Endodermal cell (in vitro differentiated cells): ENCODE measurements around the gene EPS15. TPM values are rescaled to one million over a fixed set of nuclear protein-coding genes. Genes with fewer than 3 reads are reported as not detected.

ENCODE experiments used
- DNase-seq: peaks from one replicate; pipeline ENCODE4 v3.0.0-alpha.2; 2017
- H3K27ac ChIP-seq: 2 replicates; pipeline ENCODE4 v1.5.1; 2013; ENCODE audit warnings: mild to moderate bottlenecking, low read depth, low read length, moderate library complexity
- H3K27me3 ChIP-seq: 2 replicates; pipeline ENCODE4 v1.6.1; 2013; ENCODE audit warnings: mild to moderate bottlenecking, low read length, moderate library complexity; ENCODE audit not compliant: insufficient read depth, control insufficient read depth, poor library complexity, severe bottlenecking
- H3K36me3 ChIP-seq: 2 replicates; pipeline ENCODE4 v1.7.0; 2013; ENCODE audit warnings: mild to moderate bottlenecking, low read length, moderate library complexity; ENCODE audit not compliant: control insufficient read depth, insufficient read depth
- H3K4me1 ChIP-seq: one replicate; pipeline ENCODE4 v1.7.0; 2013; ENCODE audit warnings: low read length; ENCODE audit not compliant: control insufficient read depth, insufficient read depth
- H3K4me3 ChIP-seq: 2 replicates; pipeline ENCODE4 v1.5.1; 2013; ENCODE audit warnings: mild to moderate bottlenecking, low read length, moderate library complexity
- H3K9ac ChIP-seq: 2 replicates; pipeline ENCODE4 v1.6.1; 2013; ENCODE audit warnings: mild to moderate bottlenecking, low read length, moderate library complexity; ENCODE audit not compliant: poor library complexity, severe bottlenecking; ENCODE audit errors: extremely low read depth
- H3K9me3 ChIP-seq: 2 replicates; pipeline ENCODE4 v1.6.1; 2013; ENCODE audit warnings: mild to moderate bottlenecking, low read length, moderate library complexity; ENCODE audit not compliant: control insufficient read depth
- H3K27ac Mint-ChIP-seq: 2 replicates; pipeline ENCODE4 v1.8.0; 2020; ENCODE audit warnings: mixed read lengths
- H3K27me3 Mint-ChIP-seq: 2 replicates; pipeline ENCODE4 v1.8.0; 2021; ENCODE audit warnings: mild to moderate bottlenecking, mixed read lengths; ENCODE audit not compliant: insufficient read depth
- H3K36me3 Mint-ChIP-seq: 2 replicates; pipeline ENCODE4 v1.8.0; 2020; ENCODE audit warnings: low read depth, mixed read lengths
- H3K4me1 Mint-ChIP-seq: 2 replicates; pipeline ENCODE4 v1.8.0; 2020; ENCODE audit warnings: mixed read lengths
- H3K4me3 Mint-ChIP-seq: 2 replicates; pipeline ENCODE4 v1.8.0; 2020; ENCODE audit warnings: mild to moderate bottlenecking, moderate library complexity, mixed read lengths
- H3K9me3 Mint-ChIP-seq: 2 replicates; pipeline ENCODE4 v1.8.0; 2020; ENCODE audit warnings: mild to moderate bottlenecking, mixed read lengths
- CTCF ChIP-seq: fragments of 200-600 bp; sonication (generic); conservative IDR thresholded peaks from 2 replicates; pipeline ENCODE4 v1.5.0; 2021; ENCODE audit warnings: antibody characterized with exemption, mild to moderate bottlenecking
- WGBS, 2 experiments: methylation state at CpG; one replicate each; pipeline versions ENCODE4 v1.1.5 to v1.1.7; 2013; ENCODE audit warnings: missing lambda C conversion rate in 2 of 2, mixed read lengths in 1 of 2; ENCODE audit not compliant: insufficient coverage in 1 of 2, insufficient read length in 1 of 2; 5-methylcytosine and 5-hydroxymethylcytosine counted together
- total RNA-seq, 2 donors: library from RNA; stranded (reverse); fragmentation: NEBNext Ultra II Directional in 1 of 2; extraction: Animal tissue kit (Norgen Biotek cat#: 25700) in 1 of 2; gene quantifications; 2 replicates in 1 of 2; 3 replicates in 1 of 2; pipeline ENCODE4 v1.2.1, GENCODE V29; 2021

The EPS15 gene
- total RNA-seq, 2 donors from 2014 or later = 45.0 to 46.9 TPM

GRCh38 chr1:51514733-51515132, 4.3 kb downstream of the EPS15 start:
- H3K9me3 ChIP-seq = no peaks in the 10 kb centered on the region
- H3K27ac Mint-ChIP-seq = no peak overlapping the region
- H3K27ac ChIP-seq = no peak overlapping the region
- H3K27me3 Mint-ChIP-seq = no peaks in the 10 kb centered on the region
- no peaks in the 10 kb centered on the region for H3K27me3 ChIP-seq
- no peaks in the 10 kb centered on the region for H3K4me1 ChIP-seq
- TF ChIP-seq CTCF = no peak
- peaks cover 25% of the 10 kb centered on the region for H3K4me1 Mint-ChIP-seq
- H3K4me3 Mint-ChIP-seq = no peak overlapping the region
- no peaks in the 10 kb centered on the region for H3K36me3 ChIP-seq
- no peaks in the 10 kb centered on the region for H3K9me3 Mint-ChIP-seq
- no peaks in the 10 kb centered on the region for H3K36me3 Mint-ChIP-seq
- H3K4me3 ChIP-seq = no peak overlapping the region
- no peak overlapping the region for H3K9ac ChIP-seq
- DNase-seq = no peak
- 82% methylated on average over 1 of the region's 2 CpGs; no CpG with 5 or more reads in 1 of the 2 experiments for WGBS, 2 experiments

DNA sequence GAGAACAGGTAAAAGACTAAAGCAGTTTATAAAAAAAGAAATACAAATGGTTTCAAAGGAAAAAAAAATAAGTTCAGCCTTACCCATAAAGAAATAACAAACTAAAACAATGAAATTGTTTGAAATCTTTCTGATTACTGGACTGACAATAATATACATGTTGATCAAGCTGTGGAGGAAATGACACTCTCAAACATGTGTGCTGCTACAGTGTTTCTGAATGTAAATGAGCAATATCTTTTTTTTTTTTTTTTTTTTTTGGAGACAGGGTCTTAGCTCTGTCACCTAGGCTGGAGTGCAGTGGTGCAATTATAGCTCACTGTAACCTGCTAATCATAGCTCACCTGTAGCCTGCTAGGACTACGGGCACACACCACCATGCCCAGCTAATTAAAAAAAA, 6.5 kb downstream of the EPS15 start:
- no peak overlapping the region for H3K9ac ChIP-seq
- Mint-ChIP-seq H3K9me3 (no peaks in the 10 kb centered on the region), H3K4me1 (peaks cover 22% of the 10 kb centered on the region), H3K27ac (no peak overlapping the region), H3K36me3 (no peaks in the 10 kb centered on the region), H3K27me3 (no peaks in the 10 kb centered on the region), H3K4me3 (no peak overlapping the region)
- no peaks in the 10 kb centered on the region for H3K4me1 ChIP-seq
- H3K27me3 ChIP-seq = no peaks in the 10 kb centered on the region
- TF ChIP-seq CTCF = no peak
- no peak overlapping the region for H3K4me3 ChIP-seq
- H3K27ac ChIP-seq = no peak overlapping the region
- no peaks in the 10 kb centered on the region for H3K9me3 ChIP-seq
- H3K36me3 ChIP-seq = no peaks in the 10 kb centered on the region
- DNase-seq = no peak
- WGBS, 2 experiments = 97 to 100% methylated on average over 1 of the region's 1 CpG

GRCh38 chr1:51512120-51512519, 6.9 kb downstream of the EPS15 start:
- H3K9me3 ChIP-seq = no peaks in the 10 kb centered on the region
- no peak overlapping the region for H3K9ac ChIP-seq
- peaks cover 17% of the 10 kb centered on the region for H3K4me1 Mint-ChIP-seq
- H3K9me3 Mint-ChIP-seq = no peaks in the 10 kb centered on the region
- no peaks in the 10 kb centered on the region for H3K36me3 ChIP-seq
- H3K27me3 Mint-ChIP-seq = no peaks in the 10 kb centered on the region
- no peak overlapping the region for H3K4me3 Mint-ChIP-seq
- no peak for TF ChIP-seq CTCF
- no peaks in the 10 kb centered on the region for H3K27me3 ChIP-seq
- H3K4me3 ChIP-seq = no peak overlapping the region
- no peaks in the 10 kb centered on the region for H3K36me3 Mint-ChIP-seq
- H3K4me1 ChIP-seq = no peaks in the 10 kb centered on the region
- no peak for DNase-seq
- no peak overlapping the region for H3K27ac ChIP-seq
- H3K27ac Mint-ChIP-seq = no peak overlapping the region
